Suprapubic skin (tissue), 3 donors: ENCODE measurements around the gene GRWD1.

Experiments
- EP300 ChIP-seq: sonication (generic); formaldehyde crosslinking; IDR thresholded peaks from one replicate; pipeline ENCODE4 v1.6.1; 2017; ENCODE audit warnings: antibody characterized with exemption
- POLR2A ChIP-seq, 2 donors: fragments of 450-650 bp; IDR thresholded peaks; one replicate each; pipeline ENCODE4 v1.6.1; 2017; ENCODE audit warnings: antibody characterized with exemption in 2 of 2, mild to moderate bottlenecking in 2 of 2, moderate library complexity in 2 of 2
- TF ChIP-seq, protein P1 (sequence below), 2 donors: fragments of 200-600 bp in 1 of 2; fragments of 450-650 bp in 1 of 2; sonication (generic) in 1 of 2; IDR thresholded peaks; one replicate each; pipeline ENCODE4 v1.5.1; 2016 to 2019; ENCODE audit warnings: antibody characterized with exemption in 2 of 2, mild to moderate bottlenecking in 1 of 2, moderate library complexity in 1 of 2

DNA sequence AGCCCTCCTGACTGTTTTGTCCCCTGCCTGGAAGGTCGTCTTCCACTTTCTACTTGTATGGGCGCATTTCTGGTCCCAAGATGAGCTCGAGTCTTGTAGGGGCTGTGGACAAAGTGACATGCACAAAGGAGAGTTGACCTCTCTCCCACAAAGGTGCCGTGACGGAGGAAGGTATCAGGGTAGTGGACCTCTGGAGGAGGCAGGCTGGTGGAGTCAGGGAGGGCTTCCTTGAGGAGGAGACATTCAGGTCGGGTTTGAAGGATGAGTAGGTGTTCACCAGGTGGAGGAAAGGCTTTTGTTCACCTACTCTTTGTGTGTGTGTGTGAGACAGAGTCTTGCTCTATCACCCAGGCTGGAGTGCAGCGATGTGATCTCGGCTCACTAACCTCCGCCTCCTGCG lies 25.1 kb downstream of the GRWD1 start:
- TF ChIP-seq EP300 (no peak), POLR2A (IDR thresholded peaks at IDR 0.05) (no peak)
- TF ChIP-seq, protein P1, sequence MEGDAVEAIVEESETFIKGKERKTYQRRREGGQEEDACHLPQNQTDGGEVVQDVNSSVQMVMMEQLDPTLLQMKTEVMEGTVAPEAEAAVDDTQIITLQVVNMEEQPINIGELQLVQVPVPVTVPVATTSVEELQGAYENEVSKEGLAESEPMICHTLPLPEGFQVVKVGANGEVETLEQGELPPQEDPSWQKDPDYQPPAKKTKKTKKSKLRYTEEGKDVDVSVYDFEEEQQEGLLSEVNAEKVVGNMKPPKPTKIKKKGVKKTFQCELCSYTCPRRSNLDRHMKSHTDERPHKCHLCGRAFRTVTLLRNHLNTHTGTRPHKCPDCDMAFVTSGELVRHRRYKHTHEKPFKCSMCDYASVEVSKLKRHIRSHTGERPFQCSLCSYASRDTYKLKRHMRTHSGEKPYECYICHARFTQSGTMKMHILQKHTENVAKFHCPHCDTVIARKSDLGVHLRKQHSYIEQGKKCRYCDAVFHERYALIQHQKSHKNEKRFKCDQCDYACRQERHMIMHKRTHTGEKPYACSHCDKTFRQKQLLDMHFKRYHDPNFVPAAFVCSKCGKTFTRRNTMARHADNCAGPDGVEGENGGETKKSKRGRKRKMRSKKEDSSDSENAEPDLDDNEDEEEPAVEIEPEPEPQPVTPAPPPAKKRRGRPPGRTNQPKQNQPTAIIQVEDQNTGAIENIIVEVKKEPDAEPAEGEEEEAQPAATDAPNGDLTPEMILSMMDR (IDR thresholded peaks at IDR 0.05), result no peak
